ENCODE measurements around the gene MALRD1. TPM values are rescaled to one million over a fixed set of nuclear protein-coding genes. Genes with fewer than 3 reads are reported as not detected.

The MALRD1 gene
- total and polyA plus RNA-seq, 2 donors (not counting 1 experiment from before 2014, with no cell fraction given): 0.62 to 1.7 TPM

GRCh38 chr10:19468413-19468812, 419.8 kb downstream of the MALRD1 start:
- Histone ChIP-seq H3K9ac (ENCODE audit: insufficient read depth, low read length) (no peak overlapping the region), H2AFZ (ENCODE audit: low read length) (no peak overlapping the region), H3K4me2 (ENCODE audit: extremely low read depth, insufficient read depth, low read length) (no peak overlapping the region), H3K79me2 (ENCODE audit: control insufficient read depth, insufficient read depth, low read length) (no peaks in the 10 kb centered on the region), H3K9me3 (ENCODE audit: control insufficient read depth, insufficient read depth, low read depth, low read length) (no peaks in the 10 kb centered on the region), H3K4me1 (ENCODE audit: control insufficient read depth, extremely low read depth, insufficient read depth, low read length) (no peaks in the 10 kb centered on the region), H3K36me3 (ENCODE audit: control insufficient read depth, insufficient read depth, low read length) (no peaks in the 10 kb centered on the region), H3K27me3 (ENCODE audit: control insufficient read depth, insufficient read depth, low read length) (no peaks in the 10 kb centered on the region), H3K4me3 (replicated peaks in 1 of 4; ENCODE audit: control extremely low read depth in 1 of 4, insufficient read depth in 1 of 4, low read depth in 3 of 4, low read length in 4 of 4) (no peak overlapping the region), H3K27ac (ENCODE audit: insufficient read depth, low read length) (no peak overlapping the region), H4K20me1 (ENCODE audit: control insufficient read depth, extremely low read depth, insufficient read depth, low read length) (no peaks in the 10 kb centered on the region)
- DNase-seq (ENCODE audit: low read depth in 2 of 2): peak in 1 of 2 donors; percentile 26
- no peak for TF ChIP-seq CTCF (conservative IDR thresholded peaks at IDR 0.05 in 1 of 2, IDR thresholded peaks at IDR 0.05 in 1 of 2; ENCODE audit: low read depth in 1 of 2, low read length in 2 of 2)
- TF ChIP-seq EZH2 (IDR thresholded peaks at IDR 0.05; ENCODE audit: low read length, missing control alignments): no peak

- Histone ChIP-seq H4K20me1 (ENCODE audit: control insufficient read depth, extremely low read depth, insufficient read depth, low read length) (no peaks in the 10 kb centered on the region), H3K9me3 (ENCODE audit: control insufficient read depth, insufficient read depth, low read depth, low read length) (no peaks in the 10 kb centered on the region), H2AFZ (ENCODE audit: low read length) (no peak overlapping the region), H3K79me2 (ENCODE audit: control insufficient read depth, insufficient read depth, low read length) (no peaks in the 10 kb centered on the region), H3K4me2 (ENCODE audit: extremely low read depth, insufficient read depth, low read length) (no peak overlapping the region), H3K27me3 (ENCODE audit: control insufficient read depth, insufficient read depth, low read length) (no peaks in the 10 kb centered on the region), H3K36me3 (ENCODE audit: control insufficient read depth, insufficient read depth, low read length) (no peaks in the 10 kb centered on the region), H3K4me3 (replicated peaks in 1 of 4; ENCODE audit: control extremely low read depth in 1 of 4, insufficient read depth in 1 of 4, low read depth in 3 of 4, low read length in 4 of 4) (no peak overlapping the region), H3K9ac (ENCODE audit: insufficient read depth, low read length) (no peak overlapping the region), H3K4me1 (ENCODE audit: control insufficient read depth, extremely low read depth, insufficient read depth, low read length) (no peaks in the 10 kb centered on the region), H3K27ac (ENCODE audit: insufficient read depth, low read length) (no peak overlapping the region)
- TF ChIP-seq CTCF (conservative IDR thresholded peaks at IDR 0.05 in 1 of 2, IDR thresholded peaks at IDR 0.05 in 1 of 2; ENCODE audit: low read depth in 1 of 2, low read length in 2 of 2) (no peak), EZH2 (IDR thresholded peaks at IDR 0.05; ENCODE audit: low read length, missing control alignments) (no peak)
- no peak for DNase-seq (ENCODE audit: low read depth in 2 of 2)
Observed at GRCh38 chr10:19469521-19469920, 420.9 kb downstream of the MALRD1 start.

GRCh38 chr10:19479854-19480253, 431.3 kb downstream of the MALRD1 start:
- no peak overlapping the region for H3K27ac ChIP-seq (ENCODE audit: insufficient read depth, low read length)
- H3K9ac ChIP-seq (ENCODE audit: insufficient read depth, low read length): no peak overlapping the region
- H2AFZ ChIP-seq (ENCODE audit: low read length): no peak overlapping the region
- no peaks in the 10 kb centered on the region for H4K20me1 ChIP-seq (ENCODE audit: control insufficient read depth, extremely low read depth, insufficient read depth, low read length)
- no peaks in the 10 kb centered on the region for H3K36me3 ChIP-seq (ENCODE audit: control insufficient read depth, insufficient read depth, low read length)
- H3K27me3 ChIP-seq (ENCODE audit: control insufficient read depth, insufficient read depth, low read length): no peaks in the 10 kb centered on the region
- TF ChIP-seq CTCF (conservative IDR thresholded peaks at IDR 0.05 in 1 of 2, IDR thresholded peaks at IDR 0.05 in 1 of 2; ENCODE audit: low read depth in 1 of 2, low read length in 2 of 2): no peak
- TF ChIP-seq EZH2 (IDR thresholded peaks at IDR 0.05; ENCODE audit: low read length, missing control alignments): no peak
- H3K79me2 ChIP-seq (ENCODE audit: control insufficient read depth, insufficient read depth, low read length): no peaks in the 10 kb centered on the region
- DNase-seq (ENCODE audit: low read depth in 2 of 2): peak in 1 of 2 donors; percentile 11
- no peak overlapping the region for H3K4me2 ChIP-seq (ENCODE audit: extremely low read depth, insufficient read depth, low read length)
- H3K9me3 ChIP-seq (ENCODE audit: control insufficient read depth, insufficient read depth, low read depth, low read length): no peaks in the 10 kb centered on the region
- no peak overlapping the region for H3K4me3 ChIP-seq (replicated peaks in 1 of 4; ENCODE audit: control extremely low read depth in 1 of 4, insufficient read depth in 1 of 4, low read depth in 3 of 4, low read length in 4 of 4)
- no peaks in the 10 kb centered on the region for H3K4me1 ChIP-seq (ENCODE audit: control insufficient read depth, extremely low read depth, insufficient read depth, low read length)

All from fibroblast of lung (primary cell).